DND-41 (cell line): Measurements from ENCODE around the gene PLXNA3.

Experiments used
- CTCF ChIP-seq: IDR thresholded peaks from 2 replicates; pipeline ENCODE4 v1.5.1; 2012; ENCODE audit warnings: borderline replicate concordance, low read length, moderate library complexity, mild to moderate bottlenecking; ENCODE audit not compliant: poor library complexity, severe bottlenecking; ENCODE audit errors: extremely low read depth
- EZH2 ChIP-seq: IDR thresholded peaks from 3 replicates; pipeline ENCODE4 v1.6.1; 2012; ENCODE audit warnings: borderline replicate concordance, low read depth, mild to moderate bottlenecking, moderate library complexity, low read length, inconsistent platforms; ENCODE audit not compliant: severe bottlenecking

GRCh38 chrX:154487518-154488290, 29.6 kb downstream of the PLXNA3 start:
- TF ChIP-seq CTCF = no peak
- no peak for TF ChIP-seq EZH2
